ENCODE data around the gene RFNG.

The RFNG gene

DNA sequence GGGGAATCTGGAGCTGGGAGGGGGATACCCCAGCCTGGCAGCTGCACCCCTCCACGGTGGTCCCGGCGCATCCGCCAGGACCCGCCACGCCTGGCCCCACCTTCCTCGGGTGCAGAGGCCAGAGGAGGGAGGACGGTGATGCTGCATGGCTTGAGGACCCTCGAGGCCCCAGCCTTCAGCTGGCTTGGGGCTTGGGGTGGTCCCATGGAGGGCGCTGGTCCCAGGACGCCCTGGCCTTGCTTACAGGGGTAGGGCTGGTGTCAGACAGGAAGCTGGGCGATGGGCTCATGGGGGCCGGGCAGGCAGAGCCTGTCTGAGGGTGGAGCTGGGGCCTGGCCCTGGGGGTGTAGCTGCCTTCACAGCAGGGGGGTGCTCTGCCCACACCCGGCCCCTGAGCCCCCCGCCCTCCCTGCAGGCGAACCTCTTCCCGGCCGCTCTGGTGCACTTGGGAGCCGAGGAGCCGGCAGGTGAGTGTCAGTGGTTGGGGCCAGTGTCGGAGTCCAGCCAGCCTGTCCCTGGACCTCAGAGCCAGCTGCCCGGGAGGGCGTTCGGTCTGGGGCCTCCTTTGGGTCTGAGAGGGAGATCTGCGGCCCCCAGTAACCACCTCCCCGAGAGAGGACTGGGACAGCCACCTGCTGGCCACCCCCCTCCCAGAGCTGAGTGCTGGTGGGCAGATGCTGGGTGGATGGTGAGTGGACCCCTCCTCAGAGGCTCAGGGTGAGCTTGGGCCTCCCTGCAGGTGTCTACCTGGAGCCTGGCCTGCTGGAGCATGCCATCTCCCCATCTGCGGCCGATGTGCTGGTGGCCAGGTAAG lies 35.3 kb downstream of the RFNG start:
- no peak for DNase-seq (ENCODE audit: low read depth in 2 of 3, low spot score in 2 of 3)

DNA sequence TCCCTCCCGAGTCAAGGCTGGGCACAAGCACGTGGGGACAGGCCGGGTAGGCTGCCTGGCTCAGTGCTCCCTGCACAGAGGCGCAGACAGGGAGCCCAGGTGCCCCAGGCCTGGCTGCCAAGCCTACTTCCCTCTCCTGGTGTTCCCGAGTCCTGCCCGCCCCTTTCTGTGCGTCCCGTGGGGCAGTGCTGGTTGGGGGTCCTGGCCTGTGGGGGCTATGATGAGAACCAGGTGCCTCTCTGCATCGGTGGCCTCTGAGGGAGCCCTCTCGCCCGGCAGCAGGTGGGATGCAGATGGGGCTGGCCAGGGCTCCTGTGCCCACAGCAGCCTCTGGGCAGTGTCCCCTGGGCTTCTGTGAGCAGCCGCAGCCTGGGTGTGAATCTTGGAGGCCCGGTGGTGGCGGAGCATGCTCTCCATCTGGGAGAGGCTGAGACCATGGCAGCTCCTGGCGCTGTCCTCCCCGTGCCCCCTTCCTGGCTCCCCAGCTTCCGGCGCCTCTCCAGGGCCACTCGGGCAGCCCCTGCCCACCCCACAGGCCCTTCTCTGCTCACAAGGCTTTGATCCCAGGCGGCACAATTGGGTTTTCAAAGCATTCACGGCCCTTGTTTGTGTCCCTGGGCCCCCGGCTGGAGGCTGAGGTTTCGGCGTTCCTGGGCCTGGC lies 36.2 kb downstream of the RFNG start:
- no peak for DNase-seq (ENCODE audit: low read depth in 2 of 3, low spot score in 2 of 3)

DNA sequence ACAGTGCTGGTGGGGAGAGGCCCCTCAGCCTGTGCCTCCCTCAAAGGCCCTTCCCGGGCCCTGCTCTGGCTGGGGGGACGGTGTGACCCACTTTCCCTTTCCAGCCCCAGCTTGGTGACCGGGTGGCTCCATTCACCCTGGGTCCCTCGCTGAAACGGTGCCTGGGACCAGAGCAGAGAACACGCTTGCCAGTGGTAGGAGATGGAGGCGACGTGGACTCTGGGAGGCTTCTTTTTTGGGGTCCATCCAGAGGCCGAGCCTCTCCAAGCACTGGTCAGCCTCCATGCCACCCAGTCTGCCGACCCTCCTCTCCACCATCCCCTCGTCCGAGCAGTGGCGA lies 36.7 kb downstream of the RFNG start:
- DNase-seq (ENCODE audit: low read depth in 2 of 3, low spot score in 2 of 3): no peak

DNA sequence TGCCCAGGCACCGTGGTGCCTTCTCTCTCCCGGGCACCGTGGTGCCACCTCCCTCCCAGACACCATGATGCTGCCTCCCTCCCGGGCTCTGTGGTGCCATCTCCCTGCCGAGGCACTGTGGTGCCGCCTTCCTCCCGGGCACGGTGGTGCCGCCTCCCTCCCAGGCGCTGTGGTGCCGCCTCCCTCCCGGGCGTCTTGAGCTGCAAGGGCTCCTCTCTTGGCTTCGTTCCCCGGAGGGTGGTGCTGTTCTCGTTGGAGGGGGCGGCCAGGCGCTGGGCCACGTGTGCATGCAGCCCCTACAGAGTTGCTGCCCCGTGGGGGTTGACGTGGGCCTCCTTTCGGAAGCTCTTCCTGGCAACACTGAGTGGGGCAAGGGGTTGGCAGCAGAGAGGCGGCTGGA lies 37.2 kb downstream of the RFNG start:
- DNase-seq (ENCODE audit: low read depth in 2 of 3, low spot score in 2 of 3): no peak

DNA sequence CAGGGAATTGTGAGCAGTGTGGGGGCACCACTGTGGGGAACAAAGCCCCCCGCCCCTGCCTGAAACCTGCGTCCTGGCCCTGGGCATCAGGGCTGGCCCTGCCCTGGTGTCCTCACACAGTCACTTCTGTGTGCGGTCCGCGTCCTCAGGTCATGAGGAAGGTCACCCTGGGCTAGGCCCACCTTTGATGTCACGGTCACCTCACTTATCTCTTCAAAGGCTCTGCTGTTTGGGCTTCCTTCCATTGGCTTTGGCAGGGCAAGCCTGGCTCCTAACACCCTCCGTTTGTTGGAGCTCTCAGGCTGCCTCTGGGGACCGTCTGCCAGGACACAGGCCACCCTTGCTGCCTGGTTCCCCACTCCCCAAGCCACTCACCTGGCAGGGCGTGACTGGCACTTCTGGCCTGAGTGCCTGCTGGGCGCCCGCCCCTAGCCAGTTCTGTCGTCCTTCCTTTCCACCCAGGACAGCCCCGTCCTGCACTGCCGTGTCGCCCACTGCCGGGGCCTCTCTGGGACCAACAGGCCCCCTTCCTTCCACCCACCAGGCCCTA lies 37.8 kb downstream of the RFNG start:
- DNase-seq (ENCODE audit: low read depth in 2 of 3, low spot score in 2 of 3): no peak

DNA sequence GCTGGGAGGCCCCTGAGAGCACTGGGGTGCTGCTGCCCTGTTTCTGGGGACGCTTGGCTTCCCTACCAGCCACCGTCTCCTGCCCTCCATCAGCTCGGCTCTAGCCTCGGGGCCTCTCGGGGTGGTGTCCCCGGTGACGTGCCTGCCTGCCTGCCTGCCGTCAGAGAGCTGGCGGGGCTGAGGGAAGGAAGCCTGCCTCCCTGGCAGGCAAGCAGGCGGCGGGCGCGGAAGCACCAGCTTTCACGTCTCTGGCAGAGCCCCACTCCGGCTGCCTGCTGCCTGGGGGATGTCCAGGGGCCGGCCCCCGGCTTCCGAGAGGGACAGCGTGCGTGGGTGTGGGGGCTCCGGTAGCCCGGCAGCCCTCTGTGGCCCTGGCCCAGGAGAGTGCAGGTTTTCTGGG lies 38.3 kb downstream of the RFNG start:
- DNase-seq (ENCODE audit: low read depth in 2 of 3, low spot score in 2 of 3): no peak

DNA sequence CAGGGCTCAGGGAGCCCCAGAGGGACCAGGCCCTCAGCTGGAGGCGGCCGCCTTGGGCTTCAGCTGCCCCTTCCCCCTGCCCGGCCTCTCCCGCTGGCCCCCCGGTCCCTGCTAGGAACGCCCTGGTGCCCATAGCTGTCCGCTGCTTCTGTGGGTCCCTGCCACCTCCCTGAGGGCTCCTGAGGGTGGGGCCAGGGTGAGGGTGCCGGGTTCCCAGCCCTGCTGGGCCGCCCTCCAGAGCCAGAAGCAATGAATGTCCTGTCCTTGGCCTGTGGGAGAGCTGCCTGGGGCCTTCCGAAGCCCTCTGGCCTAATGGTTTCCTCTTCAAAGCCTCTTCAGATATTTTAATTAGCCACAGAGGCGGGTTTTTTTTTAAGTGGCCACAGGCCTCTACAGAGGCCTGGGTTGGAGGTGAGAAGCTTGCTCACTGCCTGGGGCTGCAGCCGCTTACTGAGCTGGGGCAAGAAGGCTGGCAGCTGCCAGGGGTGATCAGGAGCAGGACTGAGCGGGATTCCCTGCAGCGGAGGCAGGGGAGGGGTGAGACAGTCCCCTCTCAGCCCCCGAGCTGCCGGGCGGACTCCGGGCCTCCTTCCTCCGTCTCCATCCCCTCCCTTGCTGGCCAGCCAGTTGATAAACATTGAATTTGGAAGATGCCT lies 38.8 kb downstream of the RFNG start:
- DNase-seq (ENCODE audit: low read depth in 2 of 3, low spot score in 2 of 3): no peak

DNA sequence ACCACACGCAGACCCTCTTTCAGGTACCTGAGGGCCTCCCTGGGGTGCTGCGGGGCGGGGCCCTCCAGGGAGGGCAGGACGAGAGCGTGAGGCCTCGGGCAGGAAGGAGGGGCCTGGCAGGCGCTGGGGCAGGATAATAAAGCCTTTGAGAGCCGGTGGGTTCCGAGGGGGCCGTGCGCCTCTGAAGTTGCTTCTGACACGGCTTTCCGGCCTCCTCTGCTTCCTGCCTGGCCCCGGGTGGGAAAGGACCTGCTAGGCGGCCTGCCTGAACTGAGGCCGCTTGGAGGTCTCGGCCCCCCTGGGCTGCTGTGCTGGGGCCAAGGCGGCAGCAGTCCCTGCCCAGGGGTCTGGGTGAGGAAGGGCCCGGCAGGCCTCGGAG lies 39.4 kb downstream of the RFNG start:
- no peak for DNase-seq (ENCODE audit: low read depth in 2 of 3, low spot score in 2 of 3)

DNA sequence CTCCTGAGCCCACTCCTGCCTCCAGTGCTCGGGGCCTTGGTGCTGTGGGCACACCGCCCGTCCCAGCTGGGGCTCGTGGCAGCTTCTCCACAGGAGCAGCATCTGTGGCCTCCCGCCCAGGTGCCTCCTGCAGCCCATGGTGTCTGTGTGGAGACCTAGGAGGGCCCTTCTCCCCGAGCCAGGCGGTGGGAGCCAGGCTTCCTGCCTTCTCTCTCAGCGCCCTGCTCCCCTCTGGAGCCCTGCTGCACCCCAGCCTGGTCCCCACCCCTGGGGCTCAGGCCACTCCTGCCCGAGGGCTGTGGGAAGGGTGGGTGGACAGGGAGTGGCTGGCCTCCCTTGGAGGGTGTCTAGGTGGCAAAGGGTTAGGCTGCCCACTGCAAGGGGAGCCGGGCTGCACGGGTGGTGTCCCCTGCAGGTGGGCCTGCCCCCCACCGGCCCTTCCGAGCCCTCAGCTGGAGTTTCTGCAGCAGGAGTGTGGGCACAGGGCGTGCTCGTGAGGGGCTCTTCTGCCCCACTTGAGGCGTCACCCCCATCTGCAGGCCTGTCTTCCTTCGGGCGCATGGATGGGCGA lies 39.9 kb downstream of the RFNG start:
- DNase-seq (ENCODE audit: low read depth in 2 of 3, low spot score in 2 of 3): no peak

DNA sequence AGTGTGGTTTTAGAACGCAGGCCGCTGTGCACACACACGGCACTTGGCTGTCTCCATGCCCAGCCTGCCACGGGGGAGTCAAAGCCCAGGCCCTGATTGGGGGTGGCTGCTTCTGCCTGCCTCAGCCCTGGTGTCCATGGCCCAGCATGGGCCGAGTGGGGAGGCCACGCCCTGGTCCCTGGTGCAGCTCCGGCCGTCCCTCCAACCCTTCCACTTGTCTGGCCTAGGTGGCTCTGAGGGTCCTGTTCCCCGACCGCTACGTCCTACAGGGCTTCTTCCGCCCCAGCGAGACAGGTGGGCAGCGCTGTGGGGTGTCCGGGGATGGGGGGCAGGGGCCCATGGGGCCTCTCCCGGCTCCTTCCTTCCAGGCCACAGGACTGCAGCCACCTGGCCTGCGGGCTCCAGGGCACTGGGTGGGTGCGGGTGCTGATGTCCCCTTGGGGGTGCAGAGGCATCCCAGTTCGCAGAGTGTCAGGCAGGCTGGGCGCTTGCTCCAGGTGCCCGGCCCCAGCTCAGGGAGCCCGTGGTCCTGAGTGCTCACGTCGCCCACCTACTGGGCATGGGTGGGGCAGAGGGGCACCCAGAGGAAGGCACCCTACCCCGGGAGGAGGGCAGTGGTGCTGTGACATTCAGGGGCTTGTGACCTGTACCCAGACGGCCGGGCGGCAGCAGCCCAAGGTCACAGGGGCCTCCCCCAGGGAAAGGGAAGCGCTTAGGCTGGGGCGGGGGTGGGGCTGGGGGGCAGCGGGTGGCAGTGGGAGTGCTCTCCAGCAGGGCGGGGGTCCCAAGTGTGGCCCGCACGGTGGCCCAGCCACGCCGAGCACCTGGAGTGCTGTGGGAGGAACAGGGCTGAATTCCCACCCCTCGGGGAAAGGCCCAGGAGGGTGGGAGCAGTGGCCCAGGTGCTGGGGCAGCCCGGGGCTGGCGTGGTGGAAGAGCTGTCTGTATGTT lies 40.8 kb downstream of the RFNG start:
- DNase-seq (ENCODE audit: low read depth in 2 of 3, low spot score in 2 of 3): no peak

DNA sequence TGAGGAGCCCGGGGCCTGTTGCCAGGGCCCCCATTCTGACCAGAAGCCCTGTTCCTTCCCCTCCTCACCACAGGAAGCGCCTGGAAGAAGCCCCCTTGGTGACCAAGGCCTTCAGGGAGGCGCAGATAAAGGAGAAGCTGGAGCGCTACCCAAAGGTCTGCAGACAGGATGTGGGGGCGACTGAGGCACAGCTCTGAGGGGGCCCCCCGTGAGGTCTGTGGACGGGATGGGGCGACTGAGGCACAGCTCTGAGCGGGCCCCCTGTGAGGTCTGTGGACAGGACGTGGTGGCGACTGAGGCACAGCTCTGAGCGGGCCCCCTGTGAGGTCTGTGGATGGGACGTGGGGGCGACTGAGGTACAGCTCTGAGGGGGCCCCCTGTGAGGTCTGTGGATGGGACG lies 42.2 kb downstream of the RFNG start:
- DNase-seq (ENCODE audit: low read depth in 2 of 3, low spot score in 2 of 3): no peak

DNA sequence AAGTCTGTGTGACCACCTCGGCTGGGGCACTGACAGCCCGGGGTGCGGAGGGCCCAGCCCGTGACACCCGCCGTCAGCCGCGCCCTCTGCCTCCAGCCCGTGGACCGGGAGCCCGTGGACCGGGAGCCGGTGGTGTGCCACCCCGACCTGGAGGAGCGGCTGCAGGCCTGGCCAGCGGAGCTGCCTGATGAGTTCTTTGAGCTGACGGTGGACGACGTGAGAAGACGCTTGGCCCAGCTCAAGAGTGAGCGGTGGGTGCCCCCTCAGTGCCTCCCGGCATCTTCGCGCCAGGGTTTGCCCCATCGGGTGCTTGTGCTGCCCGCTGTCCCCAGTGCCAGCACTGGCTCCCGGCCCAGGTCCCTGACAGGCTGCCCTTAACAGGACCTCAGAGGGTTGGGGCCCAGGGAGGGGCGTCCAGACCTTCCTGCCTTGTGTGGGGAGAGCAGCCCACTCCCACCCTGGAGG lies 42.6 kb downstream of the RFNG start:
- DNase-seq (ENCODE audit: low read depth in 2 of 3, low spot score in 2 of 3): no peak

DNA sequence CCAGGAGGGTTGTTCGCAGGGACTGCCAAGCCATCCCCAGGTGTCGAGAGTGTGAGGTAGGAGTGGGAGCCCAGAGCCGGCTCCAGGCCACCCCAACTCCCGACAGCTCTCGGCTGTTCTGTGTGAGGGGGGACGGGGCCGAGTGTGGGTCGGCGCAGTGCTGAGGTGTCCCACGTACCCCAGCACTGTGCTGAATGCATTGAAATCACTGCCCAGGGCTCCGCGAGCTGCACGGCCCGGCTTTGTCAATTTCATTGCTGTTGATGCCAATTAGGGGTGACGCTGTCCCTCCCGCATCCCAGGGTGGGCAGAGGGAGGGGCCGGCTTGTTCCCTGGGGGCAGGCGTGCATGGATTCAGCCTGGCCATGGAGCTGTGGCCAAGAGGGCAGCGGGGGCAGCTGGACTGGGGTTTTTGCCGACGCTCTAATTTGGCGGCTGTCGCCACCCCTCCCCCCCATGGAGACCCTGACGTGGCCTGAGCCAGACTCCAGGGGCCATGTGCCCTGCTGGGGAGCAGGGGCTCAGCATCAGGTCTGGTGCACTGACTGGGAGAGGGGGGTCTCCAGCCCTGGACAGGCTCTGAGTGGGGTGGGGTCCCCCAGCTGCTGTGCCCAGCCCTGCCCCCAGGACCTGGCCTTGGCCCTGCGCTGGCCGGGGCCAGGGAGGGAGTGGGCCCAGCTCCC lies 43.2 kb downstream of the RFNG start:
- DNase-seq (ENCODE audit: low read depth in 2 of 3, low spot score in 2 of 3): no peak

DNA sequence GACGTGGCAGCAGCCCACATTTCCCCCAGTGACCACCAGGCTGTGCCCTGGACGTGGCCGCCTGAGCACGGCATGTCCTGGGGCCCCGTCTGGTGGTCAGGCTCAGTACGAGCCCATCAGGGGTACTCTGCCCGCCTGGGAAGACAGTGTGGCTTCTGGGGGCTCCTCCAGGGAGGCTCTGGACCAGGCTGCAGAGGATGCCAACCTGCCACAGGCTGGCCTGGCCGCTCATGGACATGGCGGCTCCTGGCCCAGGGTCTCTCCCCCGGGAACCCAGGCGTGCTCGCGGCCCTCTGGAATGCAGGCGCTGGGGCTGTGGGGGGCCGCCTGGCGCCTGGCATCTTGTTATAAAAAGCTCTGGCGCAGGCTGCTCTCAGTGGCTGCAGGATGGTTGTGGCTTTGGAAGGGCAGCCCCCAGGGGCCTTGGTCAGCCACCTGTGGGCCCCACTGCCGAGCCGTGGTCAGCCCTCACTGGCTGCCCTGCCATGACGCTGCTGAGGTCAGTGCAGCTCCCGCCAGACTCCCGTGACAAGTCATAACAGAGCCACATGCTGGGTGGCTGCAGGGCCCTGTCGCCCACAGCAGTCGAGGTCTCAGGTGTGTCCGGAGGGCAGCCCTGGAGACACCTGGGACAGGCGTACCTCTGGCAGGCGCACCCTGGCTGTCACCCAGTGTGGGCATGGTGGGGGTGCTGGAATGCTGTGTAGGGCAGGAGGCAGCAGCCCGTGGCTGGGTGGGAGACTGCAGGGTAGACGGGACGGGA lies 43.9 kb downstream of the RFNG start:
- no peak for DNase-seq (ENCODE audit: low read depth in 2 of 3, low spot score in 2 of 3)

DNA sequence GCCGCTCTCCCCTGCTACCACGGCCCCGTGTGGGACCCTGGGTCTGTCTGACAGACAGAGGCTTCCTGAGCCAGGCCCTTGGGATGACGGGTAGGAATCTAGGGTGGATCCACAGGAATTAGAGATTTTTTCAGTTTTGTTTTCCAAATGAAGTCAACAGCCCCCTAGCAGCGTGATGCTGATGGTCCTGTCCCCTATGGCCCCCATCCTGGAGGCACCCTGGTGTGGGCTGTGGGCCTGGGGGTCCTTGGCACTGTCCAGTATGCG lies 44.5 kb downstream of the RFNG start:
- no peak for DNase-seq (ENCODE audit: low read depth in 2 of 3, low spot score in 2 of 3)

DNA sequence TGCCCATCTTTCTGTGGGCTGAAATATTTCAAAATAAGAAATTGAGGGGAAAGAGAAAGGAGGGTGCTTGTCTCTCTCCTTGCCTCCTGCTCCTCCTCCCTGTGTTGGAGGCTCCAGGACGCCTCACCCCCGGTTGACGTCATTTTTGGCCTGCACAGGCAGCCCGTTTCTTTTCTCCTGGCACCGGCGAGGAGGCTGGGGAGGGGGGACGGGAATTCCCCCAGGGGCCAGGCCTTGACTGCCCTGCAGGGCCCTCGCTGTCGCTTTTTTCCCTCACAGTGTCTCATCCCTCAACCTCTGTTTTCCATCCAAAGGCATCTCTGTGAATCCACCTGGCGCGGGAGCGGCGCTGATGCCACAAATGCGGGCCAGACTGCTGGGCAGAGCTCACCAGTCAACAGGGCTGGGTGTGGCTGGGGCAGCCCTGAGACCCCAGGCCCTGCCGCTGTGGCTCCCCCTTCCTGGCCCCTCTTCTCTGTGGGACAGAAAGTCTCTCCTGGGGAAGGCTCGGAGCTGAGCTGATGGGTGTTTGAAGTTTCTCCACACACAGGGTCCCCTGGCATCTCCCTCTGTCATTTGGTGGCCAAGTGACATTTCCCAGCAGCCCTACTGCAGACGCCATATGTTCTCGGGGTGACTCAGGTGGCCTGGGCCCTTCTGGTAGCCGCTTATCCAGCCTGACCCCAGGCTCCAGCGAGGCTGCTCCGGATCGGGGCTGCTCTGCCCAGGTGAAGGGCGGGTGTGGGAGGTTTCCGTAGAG lies 45.0 kb downstream of the RFNG start:
- DNase-seq (ENCODE audit: low read depth in 2 of 3, low spot score in 2 of 3): no peak

DNA sequence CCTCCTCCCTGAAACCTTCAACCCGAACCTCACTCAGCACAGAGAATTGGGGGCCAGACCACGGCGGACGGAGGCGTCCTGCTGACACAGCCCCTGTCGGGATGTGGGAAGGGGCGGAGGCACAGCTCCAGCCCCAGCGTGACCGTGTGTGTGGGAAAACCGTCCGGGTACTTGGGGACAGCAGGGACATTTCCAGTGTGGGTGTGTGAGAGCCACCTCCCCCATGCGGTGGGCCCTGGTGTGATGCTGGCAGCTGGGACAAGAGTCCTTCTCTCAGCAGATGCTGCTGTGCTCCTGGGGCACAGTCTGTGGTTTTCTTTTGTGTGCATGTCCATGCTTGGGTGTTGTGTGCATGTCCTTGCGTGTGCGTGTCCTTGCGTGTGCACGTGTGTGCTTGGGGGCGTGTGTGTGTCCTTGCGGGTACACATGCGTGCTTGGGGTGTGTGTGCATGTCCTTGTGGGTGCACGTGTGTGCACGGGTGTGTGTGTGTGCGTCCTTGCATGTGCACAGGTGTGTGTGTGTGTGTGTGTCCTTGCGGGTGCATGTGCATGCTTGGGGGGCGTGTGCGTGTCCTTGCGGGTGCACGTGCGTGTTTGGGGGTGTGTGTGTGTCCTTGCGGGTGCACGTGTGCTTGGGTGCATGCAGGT lies 45.8 kb downstream of the RFNG start:
- no peak for DNase-seq (ENCODE audit: low read depth in 2 of 3, low spot score in 2 of 3)

Data from activated CD8-positive, alpha-beta memory T cell treated with anti-CD3 and anti-CD28 coated beads for 48 hours (primary cell).